Medulla oblongata (tissue), 1 donor: Measurements from ENCODE around the gene MATCAP1.

ENCODE experiments used
- DNase-seq: peaks from one replicate; pipeline ENCODE4 v3.0.0-alpha.2; 2015; ENCODE audit errors: extremely low spot score

Gene MATCAP1

DNA sequence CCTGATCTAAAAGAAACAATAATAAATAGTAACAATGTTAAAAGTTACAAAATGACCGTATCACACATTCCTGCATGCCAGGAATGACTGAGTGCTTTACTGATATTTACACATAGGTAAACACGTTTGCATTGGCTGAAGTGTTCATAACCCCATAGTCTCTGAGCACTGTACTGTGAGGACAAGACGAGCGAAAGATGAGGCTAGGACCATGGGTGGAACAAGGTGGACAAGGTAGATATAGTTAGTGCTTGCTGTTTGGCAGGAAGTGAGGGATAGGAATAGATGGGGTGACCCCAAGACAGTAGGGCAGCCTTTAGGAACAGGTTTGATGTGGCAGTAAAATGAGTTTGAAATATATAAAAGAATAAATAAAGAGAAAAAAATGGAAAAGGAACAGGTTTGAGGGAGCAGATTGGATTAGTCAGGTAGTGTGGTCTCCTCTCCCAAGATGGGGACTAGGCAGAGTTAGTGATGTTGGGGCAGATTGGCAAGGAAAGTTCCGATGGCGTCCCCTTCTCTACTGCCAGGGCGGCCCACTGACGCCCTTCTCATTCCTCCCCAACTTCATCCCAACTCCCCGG lies 7.7 kb upstream of the MATCAP1 start:
- no peak for DNase-seq

DNA sequence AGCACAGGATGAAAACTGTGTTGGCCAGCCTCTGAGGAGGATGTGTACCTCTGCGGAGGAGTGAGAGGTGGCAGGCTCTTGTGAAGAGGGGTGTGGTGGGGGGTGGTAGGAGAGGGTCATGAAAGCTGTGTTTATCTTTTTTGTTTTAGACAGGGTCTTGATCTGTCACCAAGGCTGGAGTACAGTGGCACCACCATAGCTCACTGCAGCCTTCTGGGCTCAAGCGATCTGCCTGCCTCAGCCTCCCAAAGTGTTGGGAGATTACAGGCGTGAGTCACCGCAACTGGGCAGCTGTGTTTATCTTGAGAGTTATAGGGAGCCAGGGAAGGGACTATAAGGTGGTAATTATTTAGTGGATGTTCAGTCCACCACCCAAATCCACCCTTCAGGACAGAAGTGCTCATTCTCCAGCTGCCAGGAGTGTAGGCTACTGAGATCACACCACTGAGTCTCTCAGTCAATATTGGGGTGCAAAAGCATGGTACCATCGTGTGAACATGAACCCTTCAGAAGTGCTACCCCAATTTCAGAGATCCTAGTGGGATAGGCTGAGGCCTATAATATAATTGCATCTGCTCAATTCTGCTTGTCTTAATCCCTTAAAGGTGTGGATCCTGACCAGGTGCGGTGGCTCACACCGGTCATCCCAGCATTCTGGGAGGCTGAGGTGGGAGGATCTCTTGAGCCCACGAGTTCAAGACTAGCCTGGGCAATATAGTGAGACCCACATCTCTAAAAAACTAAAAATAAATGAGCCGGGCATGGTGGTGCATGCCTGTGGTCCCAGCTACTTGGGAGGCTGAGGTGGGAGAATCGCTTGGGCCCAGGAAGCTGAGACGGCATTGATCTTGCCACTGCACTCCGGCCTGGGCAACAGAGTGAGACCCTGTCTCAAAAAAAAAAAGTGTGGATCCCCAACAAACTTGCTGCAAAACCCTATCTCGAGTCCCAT lies 7.0 kb upstream of the MATCAP1 start:
- DNase-seq, result no peak

DNA sequence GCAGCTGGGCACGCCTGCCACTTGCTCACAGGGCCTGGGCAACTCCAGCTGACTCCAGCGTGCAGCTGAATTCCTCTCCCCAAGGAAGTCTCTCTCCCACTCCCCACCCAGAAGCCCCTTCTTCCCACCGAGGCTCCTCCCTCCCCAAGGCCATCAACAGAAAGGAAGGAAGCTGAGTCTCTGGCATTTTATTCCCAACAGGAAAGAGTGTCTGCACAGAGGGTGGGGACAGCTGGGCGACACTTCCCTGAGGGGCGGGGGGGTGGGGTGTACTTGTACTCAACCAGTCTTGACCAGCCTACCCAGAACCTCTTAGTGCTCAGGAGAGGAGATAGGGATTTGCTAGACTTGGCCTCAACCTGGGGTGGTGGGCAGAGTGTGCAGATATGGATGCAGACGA lies 6.3 kb upstream of the MATCAP1 start, which contains the start of gene EXOC3L1:
Gene EXOC3L1, minus strand, starts transcription at position 96 of the 400 bp plus-strand sequence. CDS start 460 bp downstream, outside the sequence.
- no peak for DNase-seq

DNA sequence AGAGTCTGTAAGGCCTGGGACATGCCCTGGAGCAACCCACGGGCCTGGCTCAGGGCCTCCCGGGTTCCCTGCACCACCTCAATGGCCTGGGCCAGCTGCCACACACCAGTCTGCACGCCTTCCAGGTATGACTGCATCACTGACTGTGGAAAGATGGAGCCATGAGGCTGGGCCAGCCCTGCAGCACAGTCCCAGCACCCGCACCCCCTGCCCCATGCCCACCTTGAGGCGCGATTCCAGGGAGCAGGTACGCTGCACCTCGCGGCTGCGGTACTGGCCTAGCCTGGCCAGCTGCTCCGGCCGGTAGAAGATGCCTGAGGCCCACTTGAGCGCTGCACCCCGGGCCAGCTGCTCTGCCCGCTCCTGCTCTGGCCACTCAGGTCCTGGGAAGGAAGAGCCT lies 5.0 kb upstream of the MATCAP1 start:
- DNase-seq, result no peak

DNA sequence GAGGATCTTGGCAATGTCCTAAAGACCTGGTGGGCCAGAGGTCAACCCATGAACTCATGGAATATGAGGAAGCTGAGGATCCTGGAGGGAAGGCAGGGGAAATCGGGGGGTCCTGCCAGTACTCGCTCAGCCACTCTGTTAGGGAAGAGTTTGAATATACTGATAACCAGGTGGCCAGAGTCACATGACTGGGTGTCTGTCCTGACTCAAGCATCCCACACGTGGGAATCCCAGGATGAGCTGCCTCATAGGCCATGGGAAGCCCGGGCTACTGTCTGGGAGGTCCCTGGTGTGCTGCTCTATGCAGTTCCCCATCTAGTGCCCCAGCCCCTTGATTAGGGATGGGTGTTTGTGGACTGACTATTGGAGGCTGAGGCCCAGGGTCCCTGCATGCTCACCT lies 4.6 kb upstream of the MATCAP1 start:
- no peak for DNase-seq

DNA sequence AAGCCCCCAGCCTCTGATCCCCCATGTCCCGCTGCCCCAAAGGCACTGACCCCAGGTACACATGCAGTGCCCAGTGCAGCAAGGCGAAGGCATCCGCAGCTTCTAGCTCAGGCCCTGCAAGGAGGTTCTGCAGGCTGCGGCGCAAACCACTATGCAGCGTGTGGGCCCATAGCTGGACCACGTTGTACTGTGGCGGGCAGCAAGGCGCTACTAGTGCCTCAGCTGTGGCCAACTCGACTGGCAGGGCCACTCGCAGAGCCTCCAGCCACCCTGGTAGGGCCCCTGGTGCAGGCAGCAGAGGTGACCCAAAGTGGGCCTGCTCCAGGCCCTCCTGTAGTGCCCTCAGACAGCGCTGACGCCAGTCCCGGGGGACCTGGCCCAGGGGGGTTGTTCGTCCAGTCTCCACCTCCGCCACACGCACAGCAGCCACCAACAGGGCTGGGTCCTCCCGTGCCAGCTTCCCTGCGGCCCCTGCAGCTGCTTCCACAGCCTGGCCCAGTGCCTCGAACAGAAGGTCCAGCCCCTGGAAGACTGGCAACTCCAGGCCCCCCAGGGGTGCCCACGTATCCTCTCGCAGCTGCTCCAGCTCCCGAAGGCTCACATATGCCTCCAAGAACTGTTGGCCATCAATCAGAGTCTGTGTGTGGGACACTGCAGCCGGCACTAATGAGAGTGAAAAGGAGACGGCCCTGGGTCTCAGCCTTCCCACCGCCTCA lies 3.6 kb upstream of the MATCAP1 start:
- DNase-seq, result no peak

DNA sequence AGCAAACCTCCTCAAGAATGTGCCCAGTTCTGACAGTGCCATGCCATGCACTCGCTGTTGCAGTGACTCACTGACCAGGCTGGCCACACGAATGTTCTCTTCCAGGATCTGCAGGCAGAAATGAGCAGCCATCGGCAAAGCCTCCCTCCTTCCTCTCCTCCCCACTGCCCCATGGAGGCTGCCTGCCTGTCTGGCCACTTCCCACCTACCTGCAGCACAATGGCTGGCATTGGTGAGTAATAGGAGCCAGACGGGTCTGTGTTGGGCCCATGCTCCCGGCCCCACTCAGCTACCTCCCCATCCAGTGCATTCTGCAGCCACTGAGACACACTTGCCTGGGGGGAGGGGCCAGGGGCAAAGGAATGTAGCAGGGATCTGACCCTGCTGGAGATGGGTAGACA lies 2.8 kb upstream of the MATCAP1 start:
- no peak for DNase-seq

DNA sequence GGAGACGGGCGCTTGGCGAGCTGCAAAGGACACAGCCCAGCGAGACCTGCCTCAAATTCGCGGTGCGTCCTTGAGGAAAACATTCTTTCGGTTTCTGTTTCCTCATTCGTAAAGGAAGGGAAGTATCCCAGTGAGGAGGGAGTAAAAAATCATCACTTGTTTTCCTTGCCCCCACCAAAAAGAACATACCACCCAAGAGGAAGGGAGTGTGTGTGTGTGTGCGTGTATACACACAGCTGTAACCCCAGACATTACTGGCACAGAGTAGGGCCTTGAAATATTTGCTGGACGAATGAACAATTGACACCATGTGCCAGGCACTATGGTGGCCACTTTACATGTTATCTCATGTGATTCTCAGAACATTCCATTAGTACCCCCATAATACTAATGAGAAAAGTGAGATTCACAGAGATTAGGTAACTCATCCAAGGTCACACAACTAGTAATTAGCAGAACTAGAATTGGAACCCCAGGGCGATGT lies 1.9 kb upstream of the MATCAP1 start:
- no peak for DNase-seq

DNA sequence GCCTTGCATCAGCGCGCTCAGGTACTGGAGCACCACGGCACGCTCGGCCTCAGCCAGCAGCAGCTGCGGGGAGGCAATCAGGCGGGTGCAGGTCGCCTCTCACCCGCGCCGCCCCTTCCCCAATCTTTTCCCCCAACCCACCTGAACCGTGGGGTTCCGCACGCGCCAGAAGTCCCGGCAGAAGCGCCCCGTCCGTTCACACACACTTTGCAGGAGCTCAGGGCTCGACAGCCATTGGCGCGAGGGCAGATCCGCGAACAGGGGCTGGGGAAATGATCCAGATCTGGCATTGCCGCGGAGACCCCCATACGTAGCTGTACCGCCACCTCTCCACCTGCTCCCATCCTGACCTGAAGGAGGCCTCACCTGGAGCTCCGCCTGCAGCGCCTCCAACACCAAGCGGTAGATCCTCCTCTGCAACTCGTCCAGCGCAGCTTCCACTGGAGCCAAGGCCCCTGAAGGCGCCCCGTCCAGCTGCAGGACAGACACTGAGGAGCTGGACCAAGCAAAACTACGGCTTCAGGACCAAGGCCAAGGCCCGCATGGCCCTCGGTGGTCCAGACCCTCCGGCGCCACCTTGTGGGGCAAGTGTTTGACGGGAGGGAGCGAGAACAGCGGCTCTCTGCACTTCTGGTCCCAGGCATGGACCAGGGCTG lies 1.4 kb upstream of the MATCAP1 start:
- DNase-seq, result peak; percentile 91

DNA sequence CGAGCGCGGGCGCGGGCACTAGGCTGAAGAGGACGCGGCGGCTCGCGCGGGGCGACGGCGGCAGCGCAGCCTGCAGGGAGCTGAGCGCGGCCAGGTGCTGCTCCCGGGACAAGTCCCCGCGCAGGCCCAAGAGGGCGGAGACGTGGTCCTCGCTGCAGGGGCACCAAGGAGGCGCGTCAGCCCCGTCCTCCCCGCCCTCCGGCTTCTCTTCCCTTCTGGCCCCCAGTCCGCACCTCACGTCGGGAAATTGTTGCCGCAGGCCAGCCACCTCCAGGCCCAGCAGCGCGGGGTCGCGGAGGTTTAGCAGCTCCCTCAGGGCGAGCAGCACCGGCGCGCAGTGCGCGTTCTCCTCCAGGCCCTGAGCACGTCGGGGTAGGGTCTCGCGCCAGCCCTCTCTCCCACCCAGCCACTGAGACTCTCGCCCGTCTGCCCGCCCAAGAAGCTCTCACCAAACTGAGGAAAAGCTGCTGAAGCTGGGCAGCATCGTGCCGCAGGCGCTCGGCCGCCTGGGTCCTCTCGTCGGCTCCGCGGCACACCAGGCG lies 761 bp upstream of the MATCAP1 start:
- no peak for DNase-seq

DNA sequence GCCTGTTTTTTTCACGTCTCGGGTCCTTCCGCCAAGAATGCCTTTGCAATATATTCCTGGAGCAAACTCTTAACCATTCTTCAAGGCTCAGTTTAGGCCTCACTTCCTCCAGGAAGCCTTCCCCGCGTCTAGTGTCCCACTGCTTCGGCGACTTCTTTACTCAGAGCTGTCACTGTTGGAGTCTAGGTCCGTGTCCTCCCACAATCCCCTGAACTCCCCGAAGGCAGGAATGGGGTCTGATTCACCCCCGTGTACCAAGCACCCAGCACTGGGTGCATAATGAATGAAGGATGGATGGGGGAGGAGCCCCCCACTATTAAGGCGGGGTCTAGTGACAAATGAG lies 508 bp downstream of the MATCAP1 start:
- no peak for DNase-seq

DNA sequence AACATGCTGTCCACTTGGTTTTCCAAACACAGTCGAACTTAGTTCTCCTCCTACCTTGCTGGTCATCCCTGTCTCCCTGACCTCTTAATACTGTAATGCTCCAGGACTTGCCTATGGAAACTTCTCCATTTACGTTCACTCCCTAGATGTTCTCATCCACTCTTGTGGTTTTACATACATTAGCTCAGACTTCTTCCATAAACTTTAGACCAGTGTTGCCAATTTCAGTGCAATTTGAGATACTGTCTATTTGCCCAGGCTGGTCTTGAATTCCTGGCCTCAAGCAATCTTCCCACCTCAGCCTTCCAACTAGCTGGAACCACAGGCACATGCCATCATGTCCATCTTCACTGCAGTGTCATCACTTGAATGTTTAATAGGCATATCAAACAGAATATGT lies 1.5 kb downstream of the MATCAP1 start:
- DNase-seq, result no peak

DNA sequence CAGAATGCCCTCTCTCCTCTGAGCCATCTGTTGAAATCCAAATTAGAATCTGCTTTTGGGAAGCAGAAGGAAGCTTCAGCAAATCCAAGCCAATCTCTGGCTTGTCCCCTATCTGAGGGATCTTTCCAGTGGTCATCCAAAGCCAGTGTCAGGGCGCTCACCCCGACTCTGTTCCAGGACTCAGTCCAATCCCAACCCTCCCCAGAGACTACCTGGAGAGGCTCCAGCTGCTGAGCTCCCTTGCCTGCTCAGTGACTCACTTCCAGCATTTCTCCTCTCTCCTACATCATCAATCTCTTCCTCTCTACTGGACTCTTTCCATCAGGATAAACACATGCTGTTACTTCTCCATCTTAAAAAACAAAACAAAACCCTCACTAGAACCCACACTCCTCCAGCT lies 2.4 kb downstream of the MATCAP1 start:
- peak; percentile 41 for DNase-seq

DNA sequence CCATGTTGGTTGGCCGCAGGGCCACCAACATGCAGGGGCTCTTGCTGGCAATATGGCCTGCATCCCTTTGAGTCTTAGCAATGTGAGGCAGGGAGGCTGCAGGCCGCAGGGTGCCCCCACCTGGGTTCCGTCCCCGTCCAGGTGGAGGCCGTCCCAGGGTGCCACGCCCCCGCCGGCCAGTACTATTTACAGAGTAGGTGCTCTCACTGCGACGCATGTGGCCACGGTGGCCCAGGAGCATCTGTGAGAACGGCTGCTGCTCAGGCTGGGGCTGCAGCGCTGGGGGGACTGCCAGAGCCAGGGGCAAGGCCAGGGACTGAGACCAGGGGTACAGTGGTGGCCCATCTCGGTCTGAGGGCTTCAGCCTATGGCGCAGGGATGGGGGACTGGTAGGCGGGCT lies 3.6 kb downstream of the MATCAP1 start:
- no peak for DNase-seq

DNA sequence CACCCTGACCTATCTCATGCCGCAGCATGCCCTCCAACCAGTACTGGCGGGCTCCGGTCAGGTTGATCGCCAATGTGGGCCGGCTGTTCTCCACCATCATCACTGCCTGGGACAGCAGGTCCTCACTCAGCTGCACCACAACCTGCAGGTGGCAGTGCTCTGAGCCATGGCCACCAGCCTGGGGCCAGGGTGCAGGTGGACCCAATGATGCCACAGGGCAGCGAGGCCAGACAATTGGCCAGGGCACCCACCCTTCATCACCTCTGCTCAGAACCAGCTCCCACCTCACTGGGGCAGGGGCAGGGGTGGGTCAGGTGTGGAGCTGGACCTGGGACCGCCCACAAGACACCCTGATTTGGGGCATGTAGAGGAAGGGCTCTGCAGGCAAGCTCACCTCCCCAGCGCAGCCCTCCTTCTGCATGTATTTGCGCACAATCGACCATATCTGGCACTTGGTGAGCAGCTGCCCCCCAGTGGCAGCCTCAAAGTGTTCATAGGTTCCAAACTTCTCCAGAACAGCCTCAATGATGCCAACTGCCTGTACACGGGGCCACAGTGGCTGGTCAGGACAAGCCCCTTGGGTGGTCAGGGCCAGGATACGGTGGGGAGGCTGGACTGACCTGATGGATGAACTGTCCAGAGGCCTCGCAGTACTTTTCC lies 4.2 kb downstream of the MATCAP1 start:
- DNase-seq, result no peak

DNA sequence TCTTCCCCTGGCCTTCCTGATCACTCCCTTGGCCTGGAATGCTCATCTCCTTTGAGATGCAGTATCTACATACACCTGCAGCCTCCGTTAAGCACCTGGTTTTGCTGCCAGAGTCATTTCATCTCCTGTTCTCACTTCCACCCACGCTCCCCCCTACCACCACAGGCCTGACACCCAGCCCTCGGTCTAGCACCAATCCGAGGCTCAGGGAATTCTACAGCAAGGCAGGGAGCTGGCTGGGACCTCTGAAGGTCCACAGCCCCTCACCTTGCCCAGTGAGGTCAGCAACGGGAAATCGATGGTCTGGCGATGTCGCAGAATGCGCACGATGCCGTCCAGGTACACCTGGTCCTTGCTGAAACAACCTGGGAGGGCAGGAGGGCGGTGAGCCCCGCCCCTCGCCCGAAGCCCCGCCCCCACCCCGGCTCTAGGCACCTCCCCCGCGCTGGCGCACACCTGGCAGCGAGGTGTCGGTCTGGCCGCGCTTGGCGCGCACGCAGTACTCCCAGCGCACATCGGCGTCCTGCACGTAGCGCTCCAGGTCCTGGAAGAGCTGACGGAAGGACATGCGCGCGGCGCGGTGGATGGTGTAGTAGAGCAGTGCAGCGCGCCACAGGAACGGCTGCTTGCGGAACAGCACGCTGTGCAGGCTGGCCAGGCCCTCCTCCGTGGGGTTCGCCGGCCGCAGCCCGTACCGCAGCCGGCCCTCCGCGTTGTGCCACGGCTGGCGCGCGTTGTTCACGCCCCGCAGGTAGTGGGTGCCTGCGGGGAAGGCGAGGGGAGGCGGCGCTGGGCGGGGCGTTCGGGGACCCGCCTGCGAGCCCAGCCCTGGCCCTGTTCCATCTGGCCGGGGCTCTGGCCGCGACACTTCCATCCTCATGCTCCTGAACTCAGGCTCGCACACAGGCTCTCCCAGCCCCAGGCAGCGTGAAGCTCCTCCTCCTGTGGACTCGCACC lies 5.7 kb downstream of the MATCAP1 start:
- DNase-seq, result no peak

DNA sequence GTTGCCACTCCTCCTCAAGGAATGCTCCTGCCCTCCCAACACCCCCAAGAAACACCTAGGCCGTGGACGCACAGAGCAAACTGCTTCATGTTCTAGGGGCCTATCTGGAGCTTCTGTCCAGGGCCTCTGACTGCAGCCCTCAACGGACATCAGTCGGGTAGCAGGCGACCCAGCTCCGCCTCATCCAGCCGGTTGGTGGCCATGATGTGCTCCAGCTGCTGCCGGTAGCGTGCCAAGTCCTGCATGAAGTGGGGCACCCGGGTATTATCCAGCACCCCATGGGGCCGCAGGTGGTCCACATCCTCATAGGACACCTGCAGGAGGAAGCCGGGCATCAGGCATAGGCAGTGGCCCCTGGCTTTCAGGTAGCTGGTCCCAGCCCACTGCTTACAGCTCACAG lies 7.1 kb downstream of the MATCAP1 start:
- no peak for DNase-seq

DNA sequence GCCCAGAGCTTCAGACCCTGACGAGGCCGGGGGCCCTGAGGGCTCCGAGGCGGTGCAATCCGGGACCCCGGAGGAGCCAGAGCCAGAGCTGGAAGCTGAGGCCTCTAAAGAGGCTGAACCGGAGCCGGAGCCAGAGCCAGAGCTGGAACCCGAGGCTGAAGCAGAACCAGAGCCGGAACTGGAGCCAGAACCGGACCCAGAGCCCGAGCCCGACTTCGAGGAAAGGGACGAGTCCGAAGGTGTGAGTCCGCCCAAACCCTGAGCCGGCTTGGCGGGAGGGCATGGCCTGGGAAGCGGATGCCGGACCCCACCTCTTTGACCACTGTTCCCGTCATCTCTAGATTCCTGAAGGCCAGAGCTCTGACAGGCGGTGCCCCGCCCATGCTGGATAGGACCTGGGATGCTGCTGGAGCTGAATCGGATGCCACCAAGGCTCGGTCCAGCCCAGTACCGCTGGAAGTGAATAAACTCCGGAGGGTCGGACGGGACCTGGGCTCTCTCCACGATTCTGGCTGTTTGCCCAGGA lies 9.0 kb downstream of the MATCAP1 start:
- DNase-seq, result no peak

DNA sequence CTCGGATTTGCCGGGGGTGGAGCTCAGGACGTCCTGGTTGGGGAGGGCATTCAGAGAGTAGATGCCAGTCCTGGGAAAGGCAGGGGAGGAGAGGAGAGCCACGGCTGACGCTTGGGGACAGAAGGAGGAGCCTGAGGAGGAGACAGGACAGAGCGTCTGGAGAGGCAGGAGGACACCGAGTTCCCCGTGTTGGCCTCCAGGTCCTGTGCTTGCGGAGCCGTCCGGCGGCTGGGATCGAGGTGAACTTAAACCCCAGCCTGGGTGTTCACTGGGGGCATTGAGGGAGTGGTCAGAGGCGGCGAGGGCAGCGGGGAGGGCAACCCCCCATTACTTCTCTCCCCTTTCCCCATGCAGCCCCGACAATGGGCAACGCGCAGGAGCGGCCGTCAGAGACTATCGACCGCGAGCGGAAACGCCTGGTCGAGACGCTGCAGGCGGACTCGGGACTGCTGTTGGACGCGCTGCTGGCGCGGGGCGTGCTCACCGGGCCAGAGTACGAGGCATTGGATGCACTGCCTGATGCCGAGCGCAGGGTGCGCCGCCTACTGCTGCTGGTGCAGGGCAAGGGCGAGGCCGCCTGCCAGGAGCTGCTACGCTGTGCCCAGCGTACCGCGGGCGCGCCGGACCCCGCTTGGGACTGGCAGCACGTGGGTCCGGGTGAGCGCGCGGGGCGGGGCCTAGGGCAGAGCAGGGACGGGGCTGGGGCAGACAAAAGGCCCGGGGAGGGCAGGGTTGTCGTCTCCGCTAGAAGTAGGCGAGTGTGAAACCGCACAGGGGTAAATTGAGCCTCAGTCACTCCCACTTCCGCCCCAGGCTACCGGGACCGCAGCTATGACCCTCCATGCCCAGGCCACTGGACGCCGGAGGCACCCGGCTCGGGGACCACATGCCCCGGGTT lies 9.7 kb downstream of the MATCAP1 start:
- peak; percentile 83 for DNase-seq
